Heart right ventricle (tissue), 16 donors: ENCODE data around the gene LSM7. TPM values are rescaled to one million over a fixed set of nuclear protein-coding genes. Genes with fewer than 3 reads are reported as not detected.
A peak's percentile ranks its signal among the peaks of the same experiment; 100 is the strongest.

ENCODE experiments used
- ATAC-seq, 8 donors: fragments of 200-7000 bp; cut with Tn5 transposase; one replicate each; pipeline ENCODE4 v1.9.1; 2020; ENCODE audit warnings: mild to moderate bottlenecking in 8 of 8, moderate library complexity in 8 of 8, moderate number of reproducible peaks in 1 of 8
- DNase-seq, 2 donors: peaks; one replicate each; pipeline ENCODE4 v3.0.0-alpha.2; 2020
- H3K27ac ChIP-seq, 10 donors: fragments of 200-600 bp; sonication (generic) in 2 of 10; one replicate each; pipeline versions ENCODE4 v1.5.0 to v1.8.0; 2020 to 2022; ENCODE audit warnings: mild to moderate bottlenecking in 3 of 10
- H3K27me3 ChIP-seq, 7 donors: fragments of 200-600 bp; one replicate each; pipeline ENCODE4 v1.8.0; 2021 to 2022; ENCODE audit warnings: mild to moderate bottlenecking in 2 of 7
- H3K36me3 ChIP-seq, 9 donors: fragments of 200-600 bp; sonication (generic) in 1 of 9; one replicate each; pipeline versions ENCODE4 v1.5.0 to v1.8.0; 2020 to 2022; ENCODE audit warnings: mild to moderate bottlenecking in 2 of 9
- H3K4me1 ChIP-seq, 9 donors: fragments of 200-600 bp; sonication (generic) in 1 of 9; one replicate each; pipeline versions ENCODE4 v1.5.0 to v1.8.0; 2020 to 2022; ENCODE audit warnings: mild to moderate bottlenecking in 4 of 9
- H3K4me3 ChIP-seq, 10 donors: fragments of 200-600 bp; sonication (generic) in 2 of 10; one replicate each; pipeline versions ENCODE4 v1.5.0 to v1.8.0; 2020 to 2022; ENCODE audit warnings: mild to moderate bottlenecking in 7 of 10, moderate library complexity in 2 of 10
- H3K9me3 ChIP-seq, 11 donors: fragments of 200-600 bp in 10 of 11; sonication (generic) in 2 of 11; one replicate each; pipeline versions ENCODE4 v1.5.0 to v1.8.0; 2013 to 2022; ENCODE audit warnings: mild to moderate bottlenecking in 2 of 11, control low read depth in 1 of 11, moderate library complexity in 1 of 11
- CTCF ChIP-seq, 9 donors: fragments of 200-600 bp; sonication (generic) in 2 of 9; IDR thresholded peaks; one replicate each; pipeline versions ENCODE4 v1.5.0 to v1.8.0; 2021 to 2022; ENCODE audit warnings: antibody characterized with exemption in 9 of 9, mild to moderate bottlenecking in 5 of 9, moderate library complexity in 1 of 9
- WGBS, 2 donors: extraction: QIAGEN DNeasy Blood & Tissue Kit; methylation state at CpG; one replicate each; pipeline ENCODE4 v1.1.7; 2013; ENCODE audit warnings: inconsistent platforms in 1 of 2; 5-methylcytosine and 5-hydroxymethylcytosine counted together
- intact Hi-C, 10 donors: fragments of 100-400 bp; cut with DNase I; formaldehyde crosslinking; loops; one replicate each; pipeline versions ENCODE4 v1.11.1 to v1.14.2; 2022
- polyA plus RNA-seq, 2 donors: library from polyadenylated mRNA; stranded (reverse); fragments of 200-250 nt; gene quantifications; one replicate each; pipeline ENCODE4 v1.2.3, GENCODE V29; 2013
- total RNA-seq, 10 donors: library from RNA; stranded (reverse); fragmentation: NEBNext Ultra II Directional in 3 of 10; extraction: Animal tissue kit (Norgen Biotek cat#: 25700) in 3 of 10; gene quantifications; one replicate each; pipeline versions ENCODE4 v1.2.1 to v1.2.4, GENCODE V29; 2021 to 2023
- donor health status: Arrhythmogenic right ventricular cardiomyopathy.
- donor health status: ischemic (EF 13 %, LVEDD 7.1; RV severe dilation, severe dysfunction).
- donor health status: healthy with polysubstance abuse.
- donor health status: DM: no; HTN: yes; CAD: no.
- donor health status: DM: no; HTN: no; CAD: no.
- donor health status: ischemic (EF 25% LVEDD 6.9; RV normal size, moderate dysfunction).
- donor health status: ischemic (EF 25% LVEDD 5.7; RV mildly dilated, moderate dysfunction).
- donor health status: healthy.
- donor health status: DM: yes; HTN: yes; CAD: no.
- donor health status: Ischemic cardiomyopathy.
- donor health status: ischemic (EF 35%, LVEDD 5.7; RV mildly dilated, moderate dysfunction).
- donor health status: nonischemic (EF 11% LVEDD 7.7; RV severe dilation, severe dysfunction).
- donor health status: DM: yes; HTN: yes; CAD: no.
- donor health status: PGD.
- donor health status: ischemic (EF 29% LVEDD 5.4; RV normal size, mild dysfunction).
- donor health status: nonischemic (EF 23%, LVEDD 6.1; RV moderate dilation, normal function).

The LSM7 gene
- total and polyA plus RNA-seq, 12 donors: 29.0 to 277 (median 38.7) TPM

- DNase-seq (no peak), ATAC-seq (no peak)
- Histone ChIP-seq H3K4me3 (no peak overlapping the region), H3K27ac (no peak overlapping the region), H3K27me3 (peaks cover 0 to 88% (median 67%) of the 10 kb centered on the region in 7 donors), H3K4me1 (peaks cover 5 to 21% (median 8%) of the 10 kb centered on the region in 9 donors), H3K36me3 (no peaks in the 10 kb centered on the region), H3K9me3 (no peaks in the 10 kb centered on the region)
- intact Hi-C loops: no loop called here
- no peak for TF ChIP-seq CTCF (IDR thresholded peaks at IDR 0.05)
- 70 to 78% methylated on average over 19 of the region's 19 CpGs for WGBS, 2 donors
Measured at GRCh38 chr19:2306281-2306806, 22.0 kb downstream of the LSM7 start.

GRCh38 chr19:2305452-2306280 is 22.7 kb downstream of the LSM7 start:
- intact Hi-C loops: no loop called here
- ATAC-seq: no peak
- 76 to 77% methylated on average over 19 of the region's 19 CpGs for WGBS, 2 donors
- H3K27me3 ChIP-seq: peaks cover 0 to 87% (median 67%) of the 10 kb centered on the region in 7 donors
- H3K9me3 ChIP-seq: no peaks in the 10 kb centered on the region
- H3K4me1 ChIP-seq: peaks cover 5 to 21% (median 8%) of the 10 kb centered on the region in 9 donors
- H3K4me3 ChIP-seq: no peak overlapping the region
- TF ChIP-seq CTCF (IDR thresholded peaks at IDR 0.05): no peak
- H3K27ac ChIP-seq: no peak overlapping the region
- no peaks in the 10 kb centered on the region for H3K36me3 ChIP-seq
- DNase-seq: no peak

- TF ChIP-seq CTCF (IDR thresholded peaks at IDR 0.05): no peak
- intact Hi-C loops: no loop called here
- Histone ChIP-seq H3K4me1 (peaks cover 5 to 16% (median 8%) of the 10 kb centered on the region in 9 donors), H3K4me3 (no peak overlapping the region), H3K27ac (no peak overlapping the region), H3K9me3 (no peaks in the 10 kb centered on the region), H3K27me3 (peaks cover 0 to 69% (median 50%) of the 10 kb centered on the region in 7 donors), H3K36me3 (no peaks in the 10 kb centered on the region)
- DNase-seq (no peak), ATAC-seq (no peak)
- 79 to 82% methylated on average over 25 to 26 of the region's 26 CpGs for WGBS, 2 donors
Measured at GRCh38 chr19:2303211-2303798, 25.1 kb downstream of the LSM7 start.

GRCh38 chr19:2302319-2303210 is 25.8 kb downstream of the LSM7 start:
- Histone ChIP-seq H3K9me3 (no peaks in the 10 kb centered on the region), H3K36me3 (no peaks in the 10 kb centered on the region), H3K27me3 (peaks cover 0 to 63% (median 45%) of the 10 kb centered on the region in 7 donors), H3K27ac (no peak overlapping the region), H3K4me1 (peaks cover 5 to 13% (median 8%) of the 10 kb centered on the region in 9 donors), H3K4me3 (peak overlapping the region in 7 of 10 donors; percentile 7 to 39 (median 12))
- DNase-seq (peak; percentile 57 to 66), ATAC-seq (peak; percentile 42 to 84 (median 75))
- intact Hi-C loops: no loop called here
- 15 to 18% methylated on average over 62 of the region's 62 CpGs for WGBS, 2 donors
- TF ChIP-seq CTCF (IDR thresholded peaks at IDR 0.05): no peak
